Breast epithelium (tissue), 3 donors: ENCODE data around the gene EFHC2.

Source experiments
- CTCF ChIP-seq, 3 donors: fragments of 450-650 bp; IDR thresholded peaks; one replicate each; pipeline ENCODE4 v1.5.1; 2016 to 2017; ENCODE audit warnings: antibody characterized with exemption in 3 of 3, mild to moderate bottlenecking in 3 of 3, moderate library complexity in 3 of 3
- POLR2A ChIP-seq: fragments of 450-650 bp; IDR thresholded peaks from one replicate; pipeline ENCODE4 v1.6.1; 2016; ENCODE audit warnings: antibody characterized with exemption, mild to moderate bottlenecking, moderate library complexity

- TF ChIP-seq CTCF (IDR thresholded peaks at IDR 0.05) (no peak), POLR2A (no peak)
These were observed 168.0 kb downstream of the EFHC2 start for GRCh38 chrX:44175455-44175854.
